HG02973 (cell line): ENCODE data around the gene DBP.
A peak's percentile ranks its signal among the peaks of the same experiment; 100 is the strongest.

Experiments
- ATAC-seq: cut with Tn5 transposase; IDR thresholded peaks from one replicate; pipeline ENCODE4 v1.9.1; 2021; ENCODE audit warnings: moderate library complexity; ENCODE audit not compliant: unreplicated experiment

DBP gene

DNA sequence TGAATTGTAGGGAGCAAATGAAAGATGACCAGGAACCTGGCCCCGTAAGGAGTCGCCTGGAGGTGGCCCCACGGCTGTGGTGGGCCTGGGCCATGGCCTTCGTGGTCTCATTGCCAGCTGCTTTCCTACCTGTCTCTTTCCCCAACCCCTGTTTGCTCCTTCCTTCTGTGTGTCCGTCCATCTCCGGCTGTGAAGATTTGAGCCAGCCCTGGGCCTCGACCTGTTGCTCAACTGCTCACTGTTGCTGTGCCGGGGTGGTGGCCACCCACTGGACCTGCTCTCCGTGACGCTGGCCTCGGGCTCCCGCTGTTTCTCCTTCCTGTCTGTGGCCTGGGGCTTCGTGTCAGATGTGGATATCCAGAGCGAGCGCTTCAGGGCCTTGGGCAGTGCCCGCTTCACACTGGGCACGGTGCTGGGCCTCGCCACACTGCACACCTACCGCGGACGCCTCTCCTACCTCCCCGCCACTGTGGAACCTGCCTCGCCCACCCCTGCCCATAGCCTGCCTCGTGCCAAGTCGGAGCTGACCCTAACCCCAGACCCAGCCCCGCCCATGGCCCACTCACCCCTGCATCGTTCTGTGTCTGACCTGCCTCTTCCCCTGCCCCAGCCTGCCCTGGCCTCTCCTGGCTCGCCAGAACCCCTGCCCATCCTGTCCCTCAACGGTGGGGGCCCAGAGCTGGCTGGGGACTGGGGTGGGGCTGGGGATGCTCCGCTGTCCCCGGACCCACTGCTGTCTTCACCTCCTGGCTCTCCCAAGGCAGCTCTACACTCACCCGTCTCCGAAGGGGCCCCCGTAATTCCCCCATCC is 8.5 kb downstream of the DBP start:
- ATAC-seq, result no peak

- no peak for ATAC-seq
Observed at GRCh38 chr19:48627865-48628314, 9.3 kb downstream of the DBP start.

DNA sequence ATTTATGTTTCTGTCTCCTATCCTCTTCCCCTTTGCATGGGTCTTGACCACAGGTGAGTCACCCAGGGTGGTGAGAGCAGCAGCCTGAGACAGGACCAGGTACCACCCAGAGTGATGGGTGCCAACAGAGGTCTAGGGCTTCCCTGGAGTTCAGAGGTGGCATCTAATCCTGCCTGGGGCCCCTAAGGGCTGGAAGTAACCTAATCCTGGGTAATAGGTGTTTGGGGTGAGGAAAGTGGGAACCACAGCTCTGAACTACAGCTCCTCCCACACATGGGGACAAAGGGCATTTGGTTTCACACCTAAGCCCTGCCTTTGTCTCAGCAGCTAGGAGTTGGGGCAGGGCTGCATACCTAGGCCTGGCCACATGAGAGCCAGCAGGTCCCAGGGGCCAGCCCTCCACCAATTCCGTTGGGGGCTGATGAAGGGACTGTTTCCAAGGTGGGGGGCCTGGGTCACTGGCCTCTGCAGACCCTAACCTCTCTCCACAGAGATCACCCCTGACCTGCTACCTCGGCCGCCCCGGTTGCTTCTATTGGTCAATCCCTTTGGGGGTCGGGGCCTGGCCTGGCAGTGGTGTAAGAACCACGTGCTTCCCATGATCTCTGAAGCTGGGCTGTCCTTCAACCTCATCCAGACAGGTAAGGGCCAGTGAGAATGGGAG is 9.8 kb downstream of the DBP start:
- no peak for ATAC-seq

- no peak for ATAC-seq
Observed at GRCh38 chr19:48625891-48626327, 11.3 kb downstream of the DBP start.

- ATAC-seq, result no peak
Observed at GRCh38 chr19:48624791-48625723, 12.1 kb downstream of the DBP start.

GRCh38 chr19:48624067-48624594 is 13.0 kb downstream of the DBP start:
- ATAC-seq, result peak; percentile 51

DNA sequence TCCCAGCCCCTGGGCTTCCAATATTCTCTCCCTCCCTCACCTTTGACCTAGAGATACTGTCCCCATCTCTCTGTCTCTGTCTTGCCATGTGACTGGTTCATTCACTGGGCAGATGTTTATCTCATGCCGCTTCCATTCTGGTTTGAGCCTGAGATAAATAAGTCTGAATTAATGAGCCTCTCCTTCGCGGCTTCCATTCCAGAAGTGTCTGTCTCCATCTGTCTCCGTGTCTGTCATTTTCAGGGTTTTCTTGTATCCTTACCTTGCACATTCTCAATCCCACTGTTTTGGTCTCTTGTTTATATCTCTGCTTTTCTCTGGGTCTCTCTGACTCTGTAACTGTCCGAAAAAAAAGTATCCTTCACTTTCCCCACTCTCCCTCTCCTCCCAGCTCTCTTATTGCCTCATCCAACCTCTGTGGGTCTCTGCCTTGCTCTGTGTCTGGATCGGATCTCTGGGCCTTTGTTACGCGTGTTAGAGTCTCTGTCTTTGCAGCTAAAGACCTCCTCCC is 13.6 kb downstream of the DBP start:
- ATAC-seq, result no peak

DNA sequence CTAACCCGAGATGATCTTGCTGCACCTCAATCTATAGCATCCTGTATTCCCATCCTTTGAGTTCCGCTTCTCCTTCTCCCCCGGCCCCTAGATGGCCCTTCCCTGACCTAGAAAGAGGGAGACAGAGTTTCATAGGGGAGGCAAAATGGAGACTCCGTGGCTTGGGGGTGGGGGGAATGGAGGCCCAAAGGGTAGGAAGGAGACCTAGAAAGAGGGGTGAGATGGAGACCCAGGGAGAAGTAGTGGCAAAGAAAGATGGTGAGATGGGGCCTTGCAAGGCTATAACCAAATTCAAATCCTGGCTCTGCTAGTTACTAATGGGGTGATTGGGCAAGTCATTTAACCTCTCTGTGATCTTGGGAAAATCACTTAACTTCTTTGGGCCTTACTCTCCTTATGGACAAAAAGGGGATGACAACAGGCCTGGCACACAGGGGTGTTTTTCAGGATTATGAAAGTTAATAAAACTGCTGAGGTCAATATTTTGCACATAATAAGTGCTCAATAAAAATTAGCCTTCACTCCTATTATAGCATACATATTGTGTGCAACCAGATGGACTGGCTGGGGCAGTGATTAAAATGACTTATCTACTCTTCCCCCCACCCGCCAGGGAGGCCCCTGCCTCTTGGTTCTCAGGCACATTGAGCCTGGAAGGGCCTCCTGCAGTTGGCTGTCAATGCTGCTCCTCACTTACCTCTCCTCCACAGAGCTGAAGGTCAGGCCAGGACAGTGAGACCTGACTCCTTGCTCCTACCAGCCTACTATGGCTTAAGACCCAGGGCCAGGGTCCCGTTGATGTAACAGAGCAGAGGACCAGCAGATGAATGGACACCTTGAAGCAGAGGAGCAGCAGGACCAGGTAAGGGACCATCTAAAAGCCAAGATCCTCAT is 17.2 kb downstream of the DBP start:
- no peak for ATAC-seq

DNA sequence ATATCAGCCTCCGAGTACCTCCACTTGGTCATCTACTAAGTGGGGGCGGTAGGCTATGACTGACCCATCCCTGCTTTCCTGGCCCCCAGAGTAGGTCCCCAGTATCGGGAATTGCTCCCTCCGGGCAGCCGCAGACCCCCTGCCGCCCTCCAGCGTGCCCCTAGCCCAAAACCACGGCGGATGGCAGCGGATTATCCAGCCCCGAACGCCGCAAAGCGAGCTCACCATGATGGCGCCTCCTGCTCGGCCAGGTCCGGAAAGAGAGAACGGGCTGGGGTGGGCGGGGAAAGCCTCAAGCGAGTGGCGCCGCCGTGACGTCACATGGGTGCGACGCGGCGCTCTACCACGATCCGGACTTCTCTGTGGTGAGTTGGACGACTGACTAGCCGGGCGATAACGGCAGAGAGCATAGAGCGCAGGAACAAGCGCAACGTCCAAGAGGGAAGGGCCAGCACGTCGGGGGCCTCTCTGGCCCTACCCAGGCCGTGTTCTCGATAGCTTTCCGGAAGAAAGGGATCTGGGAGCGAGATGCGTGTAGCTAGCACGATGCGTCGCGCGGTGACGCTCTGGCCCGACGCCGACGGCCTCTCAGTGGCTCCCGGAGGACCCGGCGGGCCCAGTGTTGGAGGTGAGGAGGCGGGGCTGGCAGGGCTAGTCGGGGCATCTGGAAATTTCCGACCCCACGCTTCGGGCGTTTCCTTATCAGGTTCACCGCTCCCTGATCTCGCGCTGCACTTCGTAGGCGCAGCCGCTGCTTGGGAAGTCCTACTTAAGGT is 18.1 kb downstream of the DBP start, which contains the start of the genes RPL18 and SPHK2:
Gene RPL18 (minus strand): TSS at position 263 of the 776 bp plus-strand sequence. CDS start 35 bp downstream, at position 228.
Gene SPHK2 (plus strand): TSS at position 591 of the 776 bp plus-strand sequence. CDS start 1,009 bp downstream, outside the sequence.
- ATAC-seq, result peak; percentile 70

DNA sequence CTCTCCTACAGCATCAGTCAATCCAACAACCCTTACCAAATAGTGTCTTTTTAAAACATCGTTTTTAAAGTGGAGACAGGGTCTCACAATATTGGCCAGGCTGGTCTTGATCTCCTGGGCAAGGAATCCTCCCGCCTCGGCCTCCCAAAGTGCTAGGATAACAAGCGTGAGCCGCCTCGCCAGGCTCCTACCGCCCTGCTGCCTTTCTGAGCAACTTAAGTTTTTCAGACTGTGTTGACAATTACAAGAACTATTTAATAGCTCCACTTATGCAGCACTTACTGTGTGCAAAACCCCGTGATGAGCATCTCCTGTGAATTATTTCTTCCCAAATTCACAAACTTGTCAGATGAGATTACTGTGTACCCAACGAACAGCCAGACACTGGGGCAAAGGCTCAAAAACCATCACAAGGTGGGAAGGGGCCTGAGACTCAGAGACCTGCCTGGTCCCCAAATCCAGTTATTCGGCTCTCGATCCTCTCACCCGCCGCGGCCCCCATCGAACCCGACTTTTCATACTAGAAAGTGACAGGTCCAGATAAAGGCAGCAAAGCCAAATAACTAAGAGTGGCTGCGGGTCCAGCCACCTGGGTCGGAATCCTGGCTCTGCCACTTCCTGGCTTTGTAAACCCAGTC is 18.8 kb downstream of the DBP start:
- no peak for ATAC-seq

DNA sequence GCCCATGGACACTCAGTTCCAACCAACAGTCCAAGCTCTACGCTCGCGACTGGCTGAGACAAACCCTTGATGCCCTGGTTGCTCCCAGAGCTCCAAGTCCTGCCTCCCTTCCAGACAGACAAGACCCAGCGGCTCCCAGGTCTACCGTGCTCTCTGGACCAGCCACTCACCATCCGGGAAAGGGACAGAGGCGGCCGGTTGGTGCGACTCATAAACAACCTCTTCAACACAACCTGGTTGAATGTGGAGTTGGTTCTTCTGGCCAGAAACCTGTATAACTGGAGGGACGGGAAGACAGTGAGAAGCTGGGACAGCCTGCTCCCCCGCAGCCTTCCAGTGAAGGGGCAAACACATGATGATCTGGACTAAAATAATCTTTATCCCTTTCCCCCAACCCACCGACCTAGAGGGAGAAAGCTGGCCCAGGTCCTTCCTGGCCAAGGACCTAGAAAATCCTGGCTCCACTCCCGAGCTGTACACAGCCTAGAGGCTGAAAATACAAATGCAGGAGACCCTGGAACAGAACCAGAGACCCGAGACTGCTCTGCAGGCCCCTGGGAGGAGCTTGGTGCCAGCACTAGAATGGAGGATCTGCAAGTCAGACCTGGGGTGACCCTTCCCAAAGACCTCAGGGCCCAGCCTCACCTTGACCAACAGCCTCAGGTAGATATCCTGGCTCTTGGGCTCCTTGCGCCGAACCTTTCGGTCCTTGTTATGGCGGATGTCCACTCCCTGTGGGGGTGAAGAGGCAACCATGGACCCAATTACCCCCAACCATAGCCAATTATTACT is 19.8 kb downstream of the DBP start:
- no peak for ATAC-seq

DNA sequence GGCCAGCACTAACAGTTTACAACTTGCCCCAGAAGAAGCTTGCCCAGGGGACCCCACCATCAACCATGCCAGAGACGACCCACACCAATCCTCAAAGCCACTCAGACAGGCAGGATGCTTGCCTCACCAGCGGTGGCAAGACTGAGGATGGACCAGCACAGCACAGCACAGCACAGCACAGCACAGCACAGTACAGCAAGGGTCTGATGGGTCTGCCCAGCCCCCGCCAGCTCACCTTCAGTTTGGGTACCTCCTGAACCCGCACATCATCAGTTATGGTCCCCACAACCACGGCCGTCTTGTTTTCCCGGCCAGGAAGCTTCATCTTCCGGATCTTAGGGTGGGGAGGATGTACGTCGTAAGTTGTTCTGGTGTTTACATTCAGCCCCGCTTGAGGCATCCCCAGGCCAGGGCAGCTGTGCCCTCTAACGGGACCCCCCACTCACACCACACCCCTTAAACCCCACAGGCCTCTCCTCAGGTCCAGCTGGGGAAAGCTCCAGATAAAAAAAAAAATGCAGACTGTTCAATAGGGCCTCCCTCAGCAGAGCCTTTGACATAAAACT is 20.6 kb downstream of the DBP start:
- ATAC-seq, result no peak

DNA sequence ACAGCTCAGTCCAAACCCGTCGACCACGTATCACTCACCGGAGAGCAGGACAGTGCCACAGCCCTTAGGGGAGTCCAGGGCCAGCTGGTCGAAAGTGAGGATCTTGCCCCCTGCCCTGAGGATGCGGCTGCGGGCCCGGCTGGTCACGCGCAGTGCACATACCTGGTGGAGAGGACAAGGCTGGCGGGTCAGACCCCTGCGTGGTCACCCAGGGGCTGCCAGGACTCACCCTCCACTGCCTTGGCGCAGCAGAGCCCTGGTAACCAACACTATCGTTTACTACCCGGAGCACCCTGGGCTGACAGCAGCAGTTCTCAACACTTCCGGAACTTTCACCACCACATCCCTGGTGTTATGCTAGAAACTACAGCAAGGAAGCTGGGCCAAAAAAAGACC is 21.1 kb downstream of the DBP start:
- no peak for ATAC-seq

GRCh38 chr19:48615231-48616040 is 21.7 kb downstream of the DBP start:
- ATAC-seq, result no peak

GRCh38 chr19:48614436-48615230 is 22.5 kb downstream of the DBP start, which contains the start of gene FAM83E:
Gene FAM83E (minus strand): TSS chr19:48615076. CDS start chr19:48613372, 1,704 bp downstream.
- no peak for ATAC-seq
